Fibroblast of lung (primary cell): ENCODE data around the gene CDHR2. TPM values are rescaled to one million over a fixed set of nuclear protein-coding genes. Genes with fewer than 3 reads are reported as not detected.

Experiments
- DNase-seq, 2 donors: peaks; one replicate each; pipeline versions ENCODE4 v3.0.0 to v3.0.0-alpha.2; 2010; ENCODE audit warnings: low read depth in 2 of 2
- H2AFZ ChIP-seq: 2 replicates; pipeline ENCODE4 v1.5.1; 2012; ENCODE audit warnings: low read length, control low read depth, inconsistent platforms
- H3K27ac ChIP-seq: 2 replicates; pipeline ENCODE4 v1.5.1; 2011; ENCODE audit warnings: low read length, control low read depth; ENCODE audit not compliant: insufficient read depth
- H3K27me3 ChIP-seq: 2 replicates; pipeline ENCODE4 v1.5.1; 2011; ENCODE audit warnings: mild to moderate bottlenecking, low read length; ENCODE audit not compliant: control insufficient read depth, insufficient read depth
- H3K36me3 ChIP-seq: 2 replicates; pipeline ENCODE4 v1.5.1; 2011; ENCODE audit warnings: low read length; ENCODE audit not compliant: control insufficient read depth, insufficient read depth
- H3K4me1 ChIP-seq: 2 replicates; pipeline ENCODE4 v1.5.1; 2011; ENCODE audit warnings: low read length; ENCODE audit not compliant: control insufficient read depth, insufficient read depth; ENCODE audit errors: extremely low read depth
- H3K4me2 ChIP-seq: 2 replicates; pipeline ENCODE4 v1.5.1; 2011; ENCODE audit warnings: low read length, control low read depth; ENCODE audit not compliant: insufficient read depth; ENCODE audit errors: extremely low read depth
- H3K4me3 ChIP-seq, 4 experiments: fragments of 200-600 bp in 1 of 4; sonication (generic) in 1 of 4; replicated peaks in 1 of 4; 2 replicates each; pipeline ENCODE4 v1.5.1; 2011 to 2016; ENCODE audit warnings: low read length in 4 of 4, low read depth in 3 of 4, mild to moderate bottlenecking in 3 of 4, control low read depth in 2 of 4, inconsistent platforms in 1 of 4, mixed read lengths in 1 of 4; ENCODE audit not compliant: insufficient read depth in 1 of 4; ENCODE audit errors: control extremely low read depth in 1 of 4
- H3K79me2 ChIP-seq: 2 replicates; pipeline ENCODE4 v1.5.1; 2012; ENCODE audit warnings: mild to moderate bottlenecking, low read length, inconsistent platforms; ENCODE audit not compliant: control insufficient read depth, insufficient read depth
- H3K9ac ChIP-seq: 2 replicates; pipeline ENCODE4 v1.5.1; 2011; ENCODE audit warnings: mild to moderate bottlenecking, low read length, control low read depth; ENCODE audit not compliant: insufficient read depth
- H3K9me3 ChIP-seq: 2 replicates; pipeline ENCODE4 v1.5.1; 2012; ENCODE audit warnings: low read depth, low read length; ENCODE audit not compliant: control insufficient read depth, insufficient read depth
- H4K20me1 ChIP-seq: 2 replicates; pipeline ENCODE4 v1.5.1; 2011; ENCODE audit warnings: low read length; ENCODE audit not compliant: control insufficient read depth, insufficient read depth; ENCODE audit errors: extremely low read depth
- CTCF ChIP-seq, 2 donors: IDR thresholded peaks in 1 of 2; conservative IDR thresholded peaks in 1 of 2; 1 replicate in 1 of 2; 2 replicates in 1 of 2; pipeline ENCODE4 v1.5.1; 2011 to 2012; ENCODE audit warnings: low read length in 2 of 2, control low read depth in 1 of 2, inconsistent platforms in 1 of 2, low read depth in 1 of 2, mild to moderate bottlenecking in 1 of 2
- EZH2 ChIP-seq: IDR thresholded peaks from 2 replicates; pipeline ENCODE4 v1.5.1; 2012; ENCODE audit warnings: low read length, control low read depth, mild to moderate bottlenecking; ENCODE audit errors: missing control alignments
- polyA plus RNA-seq, 2 donors: library from polyadenylated mRNA; depleted of rRNA in 1 of 2; stranded (reverse) in 1 of 2; unstranded in 1 of 2; fragments of >200 nt; gene quantifications; 2 replicates each; pipeline ENCODE4 v1.2.1, GENCODE V29; 2011 to 2012; ENCODE audit warnings: missing spikeins in 1 of 2
- total RNA-seq: library from RNA; depleted of rRNA; stranded (reverse); fragments of >200 nt; gene quantifications from 2 replicates; pipeline ENCODE4 v1.2.1, GENCODE V29; 2014

The CDHR2 gene
- total and polyA plus RNA-seq, 2 donors (not counting 1 experiment from before 2014, with no cell fraction given), result under 0.01 TPM; not detected in 1

- Histone ChIP-seq H3K79me2 (no peaks in the 10 kb centered on the region), H3K9ac (no peak overlapping the region)
- TF ChIP-seq CTCF (conservative IDR thresholded peaks at IDR 0.05 in 1 of 2, IDR thresholded peaks at IDR 0.05 in 1 of 2; ENCODE audit: low read depth in 1 of 2, low read length in 2 of 2) (no peak), EZH2 (no peak)
Measured at GRCh38 chr5:176552332-176552869, 3.3 kb downstream of the CDHR2 start.

GRCh38 chr5:176553260-176554085, 4.3 kb downstream of the CDHR2 start:
- Histone ChIP-seq H3K9ac (no peak overlapping the region), H2AFZ (no peak overlapping the region), H3K4me3 (no peak overlapping the region), H3K4me2 (no peak overlapping the region), H3K4me1 (no peaks in the 10 kb centered on the region), H3K27ac (no peak overlapping the region), H3K36me3 (no peaks in the 10 kb centered on the region), H3K79me2 (no peaks in the 10 kb centered on the region), H3K9me3 (no peaks in the 10 kb centered on the region), H4K20me1 (no peaks in the 10 kb centered on the region), H3K27me3 (no peaks in the 10 kb centered on the region)
- DNase-seq, result no peak
- no peak for TF ChIP-seq CTCF (conservative IDR thresholded peaks at IDR 0.05 in 1 of 2, IDR thresholded peaks at IDR 0.05 in 1 of 2; ENCODE audit: low read depth in 1 of 2, low read length in 2 of 2)
- no peak for TF ChIP-seq EZH2

More at GRCh38 chr5:176552332-176552869, 3.3 kb downstream of the CDHR2 start:
- no peaks in the 10 kb centered on the region for H4K20me1 ChIP-seq
- H3K36me3 ChIP-seq, result no peaks in the 10 kb centered on the region
- no peak overlapping the region for H3K4me2 ChIP-seq
- no peak overlapping the region for H2AFZ ChIP-seq
- no peaks in the 10 kb centered on the region for H3K4me1 ChIP-seq
- no peaks in the 10 kb centered on the region for H3K27me3 ChIP-seq
- H3K27ac ChIP-seq, result no peak overlapping the region
- no peak overlapping the region for H3K4me3 ChIP-seq
- H3K9me3 ChIP-seq, result no peaks in the 10 kb centered on the region
- DNase-seq, result no peak

DNA sequence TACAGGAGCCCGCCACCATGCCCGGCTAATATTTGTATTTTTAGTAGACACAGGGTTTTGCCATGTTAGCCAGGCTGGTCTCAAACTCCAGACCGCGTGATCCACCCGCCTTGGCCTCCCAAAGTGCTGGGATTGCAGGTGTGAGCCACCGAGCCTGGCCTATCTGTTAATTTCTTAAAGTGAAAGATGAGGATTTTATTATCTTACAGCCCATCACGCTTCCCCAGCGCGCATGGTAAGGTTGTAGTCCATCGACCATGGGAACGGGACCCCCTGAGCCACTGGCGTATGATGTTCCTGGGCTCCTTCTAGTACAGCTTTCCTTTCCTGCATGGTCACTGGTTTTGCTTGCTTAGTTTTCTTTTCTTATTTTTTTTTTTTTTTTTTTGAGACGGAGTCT, 8.7 kb downstream of the CDHR2 start:
- no peaks in the 10 kb centered on the region for H3K4me1 ChIP-seq
- DNase-seq, result no peak
- H3K27me3 ChIP-seq, result no peaks in the 10 kb centered on the region
- H3K79me2 ChIP-seq, result no peaks in the 10 kb centered on the region
- H3K9me3 ChIP-seq, result no peaks in the 10 kb centered on the region
- TF ChIP-seq CTCF (conservative IDR thresholded peaks at IDR 0.05 in 1 of 2, IDR thresholded peaks at IDR 0.05 in 1 of 2; ENCODE audit: low read depth in 1 of 2, low read length in 2 of 2) (no peak), EZH2 (no peak)
- H4K20me1 ChIP-seq, result no peaks in the 10 kb centered on the region
- no peak overlapping the region for H3K27ac ChIP-seq
- no peaks in the 10 kb centered on the region for H3K36me3 ChIP-seq
- H3K9ac ChIP-seq, result no peak overlapping the region
- H3K4me2 ChIP-seq, result no peak overlapping the region
- no peak overlapping the region for H2AFZ ChIP-seq
- no peak overlapping the region for H3K4me3 ChIP-seq
